H4 (cell line): ENCODE data around the gene OR4N5. TPM values are rescaled to one million over a fixed set of nuclear protein-coding genes. Genes with fewer than 3 reads are reported as not detected.

Experiments
- total RNA-seq: library from RNA; depleted of rRNA; stranded (reverse); fragments of >200 nt; shearing (Covaris generic); gene quantifications from 2 replicates; pipeline ENCODE4 v1.2.3, GENCODE V29; 2014; rRNA removed

OR4N5 gene
- total RNA-seq, 1 experiment from 2014 or later, result not detected

Other genes with a start within 250 kb of the OR4N5 start
- gene OR4K5, start 218.2 kb upstream of the OR4N5 start, total RNA-seq, result not detected in 2 replicates
- gene OR4K1, start 207.9 kb upstream of the OR4N5 start, total RNA-seq, result not detected in 2 replicates
- not detected in 2 replicates for gene OR4K15, start 163.2 kb upstream of the OR4N5 start, total RNA-seq
- not detected in 2 replicates for gene OR4Q2, start 136.7 kb upstream of the OR4N5 start, total RNA-seq
- not detected in 2 replicates for gene OR4K14, start 119.5 kb upstream of the OR4N5 start, total RNA-seq
- not detected in 2 replicates for gene OR4K13, start 102.8 kb upstream of the OR4N5 start, total RNA-seq
- not detected in 2 replicates for gene OR4L1, start 78.8 kb upstream of the OR4N5 start, total RNA-seq
- gene OR4K17, start 28.1 kb upstream of the OR4N5 start, total RNA-seq, result not detected in 2 replicates
- gene OR11G2, start 52.1 kb downstream of the OR4N5 start, total RNA-seq, result not detected in 2 replicates
- gene OR11H6, start 84.9 kb downstream of the OR4N5 start, total RNA-seq, result not detected in 2 replicates
- not detected in 2 replicates for gene OR11H7, start 90.2 kb downstream of the OR4N5 start, total RNA-seq
- not detected in 2 replicates for gene OR11H4, start 100.5 kb downstream of the OR4N5 start, total RNA-seq
- gene TTC5, start 167.1 kb downstream of the OR4N5 start, total RNA-seq, result 18.5 and 24.2 TPM in 2 replicates
- 83.8 and 92.0 TPM in 2 replicates for gene CCNB1IP1, start 194.5 kb downstream of the OR4N5 start, total RNA-seq
- 21.9 and 33.6 TPM in 2 replicates for gene PARP2, start 204.8 kb downstream of the OR4N5 start, total RNA-seq